EL (cell line): ENCODE data around the gene NRXN3.

Experiments used
- DNase-seq: peaks from one replicate; pipeline ENCODE4 v3.0.0-alpha.2; 2016

Gene NRXN3

GRCh38 chr14:79569072-79569471 lies 1398.9 kb downstream of the NRXN3 start:
- DNase-seq, result no peak

GRCh38 chr14:79570648-79571047 lies 1400.5 kb downstream of the NRXN3 start:
- DNase-seq, result no peak

- no peak for DNase-seq
Observed at GRCh38 chr14:79571366-79571765, 1401.2 kb downstream of the NRXN3 start.

- peak; percentile 84 for DNase-seq
Observed at GRCh38 chr14:79573486-79573885, 1403.3 kb downstream of the NRXN3 start.

- no peak for DNase-seq
Observed at GRCh38 chr14:79575032-79575431, 1404.9 kb downstream of the NRXN3 start.

GRCh38 chr14:79576424-79576823 lies 1406.3 kb downstream of the NRXN3 start:
- DNase-seq, result no peak

- DNase-seq, result no peak
Observed at GRCh38 chr14:79578470-79578869, 1408.3 kb downstream of the NRXN3 start.

GRCh38 chr14:79580414-79580813 lies 1410.2 kb downstream of the NRXN3 start:
- DNase-seq, result no peak

- DNase-seq, result no peak
Observed at GRCh38 chr14:79580906-79581305, 1410.7 kb downstream of the NRXN3 start.

- DNase-seq, result peak; percentile 81
Observed at GRCh38 chr14:79581912-79582576, 1411.9 kb downstream of the NRXN3 start.

- peak; percentile 90 for DNase-seq
Observed at GRCh38 chr14:79583738-79584408, 1413.7 kb downstream of the NRXN3 start.

- peak; percentile 97 for DNase-seq
Observed at GRCh38 chr14:79584679-79585078, 1414.5 kb downstream of the NRXN3 start.

- DNase-seq, result peak; percentile 89
Observed at GRCh38 chr14:79585845-79586244, 1415.7 kb downstream of the NRXN3 start.

- DNase-seq, result no peak
Observed at GRCh38 chr14:79586416-79586815, 1416.2 kb downstream of the NRXN3 start.

GRCh38 chr14:79586989-79587598 lies 1416.9 kb downstream of the NRXN3 start:
- no peak for DNase-seq

GRCh38 chr14:79587875-79588274 lies 1417.7 kb downstream of the NRXN3 start:
- no peak for DNase-seq

- DNase-seq, result no peak
Observed at GRCh38 chr14:79588398-79588797, 1418.2 kb downstream of the NRXN3 start.

- DNase-seq, result peak; percentile 97
Observed at GRCh38 chr14:79596551-79596950, 1426.4 kb downstream of the NRXN3 start.

GRCh38 chr14:79597566-79597965 lies 1427.4 kb downstream of the NRXN3 start:
- DNase-seq, result peak; percentile 75

GRCh38 chr14:79598339-79598738 lies 1428.2 kb downstream of the NRXN3 start:
- peak; percentile 89 for DNase-seq

GRCh38 chr14:79599239-79599638 lies 1429.1 kb downstream of the NRXN3 start:
- no peak for DNase-seq

- no peak for DNase-seq
Observed at GRCh38 chr14:79600406-79600805, 1430.2 kb downstream of the NRXN3 start.

- DNase-seq, result no peak
Observed at GRCh38 chr14:79601579-79601978, 1431.4 kb downstream of the NRXN3 start.

GRCh38 chr14:79602045-79602444 lies 1431.9 kb downstream of the NRXN3 start:
- no peak for DNase-seq
